Retinal pigment epithelial cell (primary cell): ENCODE data around the gene FRMD4A.

ENCODE experiments used
- DNase-seq: peaks from one replicate; pipeline ENCODE4 v3.0.0-alpha.2; 2010; ENCODE audit warnings: low read depth
- H3K4me3 ChIP-seq: 2 replicates; pipeline ENCODE4 v1.5.1; 2011; ENCODE audit warnings: mild to moderate bottlenecking, low read length, control low read depth, moderate library complexity
- CTCF ChIP-seq: conservative IDR thresholded peaks from 2 replicates; pipeline ENCODE4 v1.5.1; 2011; ENCODE audit warnings: low read depth, low read length, control low read depth, inconsistent platforms

FRMD4A gene

DNA sequence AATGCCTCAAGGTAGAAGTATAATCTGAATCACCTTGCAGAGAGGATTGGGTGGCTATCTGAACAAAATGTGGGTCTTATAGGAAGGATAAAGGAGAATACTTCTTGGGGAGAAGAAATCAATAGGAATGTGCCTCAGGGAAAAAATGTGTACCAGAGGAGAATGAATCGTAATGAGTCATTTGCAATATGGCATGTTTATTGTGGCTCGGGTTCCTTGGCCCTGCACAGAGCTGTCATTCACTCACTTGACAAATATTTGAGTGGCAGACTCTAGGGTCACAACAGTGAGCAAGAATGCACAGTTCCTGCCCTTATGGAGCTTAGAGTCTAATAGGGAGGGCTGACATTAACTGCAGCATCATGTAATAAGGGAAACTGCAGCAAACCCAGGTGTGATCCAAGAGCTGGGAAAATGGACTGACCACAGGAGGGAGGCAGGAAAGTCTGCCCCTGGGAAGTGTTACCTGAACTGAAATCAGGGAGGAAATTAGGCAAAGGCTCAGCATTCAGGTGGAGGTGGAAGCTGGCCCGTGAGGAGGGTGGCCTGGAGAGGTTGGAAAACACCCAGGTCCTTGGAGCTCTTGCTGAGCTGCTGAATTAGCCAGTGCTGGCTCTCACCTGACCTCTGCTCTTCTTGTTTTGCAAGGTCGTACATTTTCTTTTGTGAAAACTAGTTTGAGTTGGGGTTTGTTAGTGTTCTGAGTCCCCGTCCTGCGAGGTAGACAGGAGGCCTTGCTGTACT lies 203.9 kb downstream of the FRMD4A start:
- no peak overlapping the region for H3K4me3 ChIP-seq
- no peak for TF ChIP-seq CTCF
- no peak for DNase-seq

- no peak overlapping the region for H3K4me3 ChIP-seq
- DNase-seq, result no peak
- no peak for TF ChIP-seq CTCF
Observed at GRCh38 chr10:14125564-14125963, 205.2 kb downstream of the FRMD4A start.

DNA sequence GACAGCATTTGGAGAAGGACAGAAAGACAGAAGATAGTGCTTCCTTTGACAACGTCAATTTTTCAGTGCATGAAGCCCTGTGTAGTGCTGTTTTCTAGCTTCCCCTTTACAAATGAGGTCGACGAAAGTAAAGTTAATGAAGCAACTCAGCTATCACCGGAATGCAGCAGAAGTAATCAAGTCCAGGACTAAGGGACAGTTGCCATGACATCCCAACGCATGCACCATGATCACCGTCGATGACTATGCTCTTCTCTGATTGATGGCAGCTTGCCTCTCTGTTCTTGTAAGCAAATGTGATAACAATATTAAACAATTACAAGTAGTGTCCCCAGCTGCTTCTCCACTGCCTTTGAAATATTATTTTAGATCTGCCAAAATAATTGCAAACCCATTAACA lies 205.8 kb downstream of the FRMD4A start:
- no peak for TF ChIP-seq CTCF
- no peak overlapping the region for H3K4me3 ChIP-seq
- DNase-seq, result no peak

DNA sequence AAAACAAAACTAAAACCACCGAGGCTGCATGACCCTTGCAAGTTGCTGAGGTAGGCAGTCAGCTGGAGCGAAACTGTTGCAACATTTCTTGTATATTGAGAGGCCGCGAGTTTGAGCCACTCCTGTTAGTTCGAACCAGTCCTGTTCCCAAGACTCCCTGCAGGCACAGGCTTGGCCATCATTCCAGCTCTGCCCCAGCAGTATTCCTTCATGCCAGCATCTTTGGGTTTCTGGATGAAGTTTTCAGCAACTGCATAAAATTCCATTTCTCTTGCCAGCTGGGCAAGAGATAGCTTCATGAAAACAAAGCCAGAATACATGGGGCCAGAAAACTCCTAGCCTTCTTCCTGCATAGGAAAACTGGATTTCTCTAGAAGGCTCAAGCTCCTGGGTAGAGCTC lies 207.6 kb downstream of the FRMD4A start:
- H3K4me3 ChIP-seq, result no peak overlapping the region
- TF ChIP-seq CTCF, result no peak
- no peak for DNase-seq

GRCh38 chr10:14120812-14121211 lies 209.9 kb downstream of the FRMD4A start:
- no peak for DNase-seq
- H3K4me3 ChIP-seq, result no peak overlapping the region
- TF ChIP-seq CTCF, result no peak

GRCh38 chr10:14118953-14119352 lies 211.8 kb downstream of the FRMD4A start:
- DNase-seq, result no peak
- no peak for TF ChIP-seq CTCF
- no peak overlapping the region for H3K4me3 ChIP-seq

- no peak overlapping the region for H3K4me3 ChIP-seq
- no peak for TF ChIP-seq CTCF
- DNase-seq, result no peak
Observed at GRCh38 chr10:14116837-14117236, 213.9 kb downstream of the FRMD4A start.
